ENCODE results near the gene MRC1.

- TF ChIP-seq BRCA1 (IDR thresholded peaks at IDR 0.05) (no peak), BRCA1 (CRISPR knock-in tag; IDR thresholded peaks at IDR 0.05) (no peak), TARDBP (IDR thresholded peaks at IDR 0.05) (no peak), THAP12 (CRISPR knock-in tag; IDR thresholded peaks at IDR 0.05) (no peak), CTCF (IDR thresholded peaks at IDR 0.05 in 2 of 3, conservative IDR thresholded peaks at IDR 0.05 in 1 of 3; ENCODE audit: insufficient read depth in 2 of 3, low read depth in 1 of 3, low read length in 3 of 3) (no peak)
These were observed 15.1 kb upstream of the MRC1 start for GRCh38 chr10:17793823-17794644.

All from K562 (cell line).